Urothelium cell line (cell line): Measurements from ENCODE around the gene USH1C.

Source experiments
- DNase-seq: peaks from one replicate; pipeline ENCODE4 v3.0.0; 2011; ENCODE audit warnings: low spot score, mixed read lengths
- FAIRE-seq: peaks from 2 replicates; lab custom pipeline; 2011; peaks lifted over from hg19 to GRCh38; lab: Jason Lieb, UNC

USH1C gene

GRCh38 chr11:17550450-17551346, 6.5 kb upstream of the USH1C start:
- FAIRE-seq, result no peak
- DNase-seq, result no peak

DNA sequence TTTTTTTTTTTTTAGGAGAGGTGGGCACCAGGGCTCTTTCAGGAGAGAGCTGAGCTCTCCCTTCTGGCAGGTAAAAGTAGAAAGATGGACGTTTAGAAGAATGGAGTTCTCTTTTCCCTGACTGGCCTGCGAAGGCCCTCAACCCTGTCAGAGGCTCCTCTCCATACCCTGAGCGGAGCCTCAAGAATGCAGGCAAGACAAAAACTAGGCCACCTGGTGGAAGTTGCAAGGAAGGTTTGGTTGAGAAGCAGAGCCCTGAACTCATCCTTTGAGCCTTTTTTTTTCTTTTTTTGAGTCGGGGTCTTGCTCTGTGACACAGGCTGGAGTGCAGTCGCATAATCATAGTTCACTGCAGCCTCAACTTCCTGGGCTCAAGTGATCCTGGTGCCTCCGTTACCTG, 4.2 kb upstream of the USH1C start:
- FAIRE-seq, result no peak
- peak; percentile 24 for DNase-seq

GRCh38 chr11:17547932-17548331, 3.7 kb upstream of the USH1C start:
- DNase-seq (no peak), FAIRE-seq (no peak)

- FAIRE-seq (no peak), DNase-seq (no peak)
These were observed 2.9 kb upstream of the USH1C start, which contains the start of gene OTOG for GRCh38 chr11:17547051-17547577. Gene OTOG, plus strand, starts transcription at chr11:17547259. Its CDS starts 114 bp downstream, at chr11:17547373.

DNA sequence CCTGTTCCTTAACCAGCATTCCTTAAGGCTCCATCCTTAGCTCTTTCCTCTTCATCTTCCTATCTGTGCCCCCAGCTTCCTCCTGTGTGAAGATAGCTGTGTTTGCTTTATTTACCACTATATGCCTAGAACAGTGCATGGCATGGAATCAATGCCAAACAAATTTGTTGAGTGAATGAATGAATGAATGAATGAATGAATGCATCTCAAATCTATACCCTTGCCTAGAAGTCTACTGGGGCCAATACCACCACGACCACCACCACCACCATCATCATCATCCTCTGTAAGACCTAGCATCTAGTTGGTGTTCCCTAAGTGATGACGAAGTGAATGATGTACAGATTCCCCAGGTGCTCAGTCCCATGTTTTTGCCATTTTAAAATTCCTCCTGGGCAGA, 2.0 kb upstream of the USH1C start:
- DNase-seq (no peak), FAIRE-seq (no peak)

GRCh38 chr11:17543574-17544180, 539 bp downstream of the USH1C start:
- FAIRE-seq, result no peak
- no peak for DNase-seq

DNA sequence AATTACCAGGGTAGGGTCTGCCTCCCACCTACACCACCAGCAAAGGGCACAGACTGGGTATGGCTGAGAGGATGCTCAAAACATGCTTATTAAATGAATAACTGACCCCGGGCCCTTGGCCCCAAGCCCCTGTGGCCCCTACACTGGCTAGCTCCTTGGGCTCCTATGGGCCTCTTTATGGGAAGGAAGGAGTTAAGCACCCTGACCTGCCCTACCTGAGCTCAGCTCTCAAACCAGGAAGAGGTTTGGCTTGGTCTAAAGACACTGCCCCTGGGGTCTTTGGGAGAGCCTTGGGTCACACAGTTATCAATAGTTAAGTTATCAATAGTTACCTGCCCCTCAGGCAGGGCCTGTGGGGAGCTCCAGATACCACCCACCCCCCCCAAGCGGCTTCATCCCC, 1.2 kb downstream of the USH1C start:
- FAIRE-seq, result no peak
- DNase-seq, result no peak

- DNase-seq (no peak), FAIRE-seq (no peak)
These were observed 2.0 kb downstream of the USH1C start for GRCh38 chr11:17542249-17542648.

DNA sequence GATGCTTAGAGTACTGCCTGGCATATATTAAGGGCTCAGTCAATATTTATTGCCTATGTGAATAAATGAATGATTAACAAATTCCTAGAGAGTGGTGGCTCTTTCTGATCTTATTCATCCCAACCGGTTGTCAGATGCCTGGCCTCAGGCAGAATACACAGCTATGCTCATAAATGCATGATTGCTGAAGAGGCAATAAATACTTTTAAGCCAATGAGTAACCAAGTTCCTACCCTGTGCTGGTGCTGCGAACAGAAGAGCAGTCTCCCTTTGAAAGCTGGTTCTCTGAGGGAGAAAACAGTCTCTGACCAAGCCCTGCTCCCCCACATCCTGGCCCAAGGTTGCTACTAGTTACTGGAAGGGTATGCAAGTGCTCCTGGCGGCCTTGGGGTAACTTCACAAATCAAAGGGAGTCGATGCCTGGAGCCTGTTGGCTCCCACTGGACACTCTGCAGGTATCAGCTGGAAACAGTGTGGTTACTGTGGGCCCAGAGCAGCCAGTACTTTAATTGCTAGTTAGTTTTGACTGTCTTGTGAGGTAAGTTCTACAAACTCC, 2.8 kb downstream of the USH1C start:
- FAIRE-seq (no peak), DNase-seq (no peak)

- DNase-seq (no peak), FAIRE-seq (no peak)
These were observed 3.4 kb downstream of the USH1C start for GRCh38 chr11:17540807-17541206.

DNA sequence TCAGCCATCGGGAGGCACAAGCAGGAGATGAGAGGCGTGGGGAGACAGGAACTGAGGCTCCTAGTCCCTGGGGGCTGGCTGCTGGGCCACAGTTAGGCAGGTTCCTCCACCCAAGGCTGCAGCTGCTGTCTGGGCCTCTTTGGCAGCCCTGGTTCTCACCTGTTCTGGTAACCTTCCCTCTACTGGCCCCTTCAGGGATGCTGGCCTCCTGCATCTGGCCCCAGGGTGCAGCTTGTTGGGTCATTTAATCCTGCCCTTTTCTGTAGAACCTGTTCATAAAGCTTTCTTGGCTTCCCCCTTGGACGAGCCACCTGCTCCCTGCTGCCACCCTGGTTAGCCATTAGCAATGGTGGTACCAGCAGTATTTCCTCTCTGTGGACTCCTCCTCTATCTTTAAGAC, 5.5 kb downstream of the USH1C start:
- DNase-seq, result no peak
- FAIRE-seq, result no peak

GRCh38 chr11:17538054-17538453, 6.2 kb downstream of the USH1C start:
- DNase-seq (no peak), FAIRE-seq (no peak)

DNA sequence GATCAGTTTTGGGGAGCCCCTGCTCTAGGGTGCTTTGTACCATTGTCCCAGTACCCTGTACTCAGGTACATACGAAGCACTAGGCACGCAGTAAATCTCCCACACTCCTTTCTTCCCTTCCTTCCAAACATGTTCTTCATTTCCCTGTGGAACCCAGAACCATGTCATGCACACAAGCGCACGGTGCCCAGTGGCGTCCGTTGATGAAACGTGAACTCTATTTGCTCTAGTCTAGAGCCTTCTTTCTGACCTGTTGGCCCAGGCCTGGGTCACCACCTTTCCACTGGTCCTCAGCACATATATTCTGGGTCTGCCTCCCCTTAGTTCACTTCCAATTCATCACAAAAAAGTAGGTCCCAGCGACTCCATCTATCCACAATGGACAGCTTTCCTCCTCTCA, 7.0 kb downstream of the USH1C start:
- FAIRE-seq (no peak), DNase-seq (no peak)

DNA sequence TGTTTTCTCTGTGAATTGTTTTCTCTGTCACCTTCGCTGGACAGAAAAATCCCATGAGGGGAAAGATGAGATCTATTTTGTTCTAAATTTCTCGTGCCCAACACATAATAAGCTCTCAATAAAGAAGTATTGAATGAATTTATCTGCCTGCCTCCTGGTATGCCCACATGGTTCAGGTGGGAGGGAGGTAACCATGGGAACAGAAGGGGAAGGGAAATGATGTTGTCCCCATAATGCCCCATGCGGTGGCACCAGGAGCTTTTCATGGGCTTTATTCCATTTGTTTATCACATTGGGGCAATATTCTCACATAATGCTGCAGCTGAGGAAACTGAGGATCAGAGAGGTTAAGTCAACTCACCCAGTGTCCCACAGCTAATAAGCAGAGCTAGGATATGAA, 8.7 kb downstream of the USH1C start:
- DNase-seq (no peak), FAIRE-seq (no peak)

GRCh38 chr11:17533778-17534415, 10.3 kb downstream of the USH1C start:
- no peak for DNase-seq

GRCh38 chr11:17533341-17533740, 10.9 kb downstream of the USH1C start:
- FAIRE-seq, result no peak
- DNase-seq, result no peak

More at GRCh38 chr11:17533778-17534415, 10.3 kb downstream of the USH1C start:
- no peak for FAIRE-seq

DNA sequence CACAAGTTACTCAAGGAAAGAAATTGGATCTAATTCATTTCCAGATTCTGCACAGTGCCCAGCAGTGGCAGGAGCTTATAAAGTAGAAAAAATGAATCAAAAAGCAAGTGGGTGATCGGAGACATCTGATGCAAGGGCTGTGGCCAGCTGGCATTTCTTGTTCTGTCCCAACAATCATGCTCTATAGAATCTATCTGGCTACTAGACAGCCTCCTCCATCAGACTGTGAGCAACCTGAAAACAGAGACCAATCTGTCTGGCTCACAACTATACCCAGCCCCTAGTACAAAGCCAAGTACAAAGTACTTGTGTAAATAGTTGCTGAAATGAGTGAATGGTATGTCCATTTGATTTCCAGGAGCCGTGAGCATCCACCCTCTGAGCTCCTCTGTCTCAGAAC, 11.4 kb downstream of the USH1C start:
- FAIRE-seq (no peak), DNase-seq (no peak)

- no peak for FAIRE-seq
- DNase-seq, result no peak
These were observed 12.5 kb downstream of the USH1C start for GRCh38 chr11:17531636-17532113.

- FAIRE-seq, result no peak
- DNase-seq, result no peak
These were observed 13.1 kb downstream of the USH1C start for GRCh38 chr11:17531071-17531600.

DNA sequence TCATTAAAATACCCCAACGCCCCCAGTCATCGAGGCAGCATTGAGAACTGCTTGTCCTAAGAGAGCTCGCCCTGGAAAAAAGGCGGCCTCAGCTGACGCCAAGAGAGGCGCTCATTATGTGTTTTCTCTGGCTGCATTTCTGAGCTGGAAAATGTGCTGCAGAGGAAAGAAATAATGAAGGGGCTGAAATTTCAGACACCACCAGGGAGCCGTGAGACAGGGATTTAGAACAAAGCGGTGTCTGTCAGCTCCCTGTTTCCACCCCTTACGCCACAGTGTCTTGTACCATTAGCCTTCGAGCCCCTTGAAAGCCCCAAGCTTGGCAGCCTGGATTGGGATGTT, 14.4 kb downstream of the USH1C start:
- no peak for DNase-seq
- FAIRE-seq, result no peak
